GM21528 (cell line): ENCODE results near the gene C16orf92.
"Not testable (repeated sequence)": the region's sequence is repeated elsewhere in the genome, so short reads cannot be mapped to it uniquely, and the experiment has no call there.

Experiments used
- ATAC-seq: cut with Tn5 transposase; IDR thresholded peaks from one replicate; pipeline ENCODE4 v1.9.1; 2021; ENCODE audit warnings: mild to moderate bottlenecking, moderate library complexity; ENCODE audit not compliant: unreplicated experiment, low FRiP score

The C16orf92 gene

GRCh38 chr16:30003670-30004423, 19.2 kb upstream of the C16orf92 start:
- no peak for ATAC-seq

DNA sequence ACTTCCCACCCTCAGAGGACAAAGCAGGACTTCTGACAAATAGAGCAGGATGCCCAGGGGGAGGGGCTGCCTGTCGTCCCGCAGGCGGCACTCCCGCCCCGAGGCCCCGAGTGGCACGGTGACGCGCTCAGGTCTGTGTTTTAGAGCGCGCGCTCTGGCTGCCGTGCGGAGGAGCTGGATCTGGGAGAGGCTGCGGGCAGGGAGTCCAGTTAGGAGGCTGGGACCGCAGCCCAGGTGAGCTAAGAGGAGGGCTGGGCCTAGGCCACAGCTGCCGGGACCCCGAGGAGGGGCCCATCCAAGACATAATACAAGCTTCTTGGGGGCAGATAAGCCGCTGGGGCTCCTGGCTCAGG, 18.6 kb upstream of the C16orf92 start:
- ATAC-seq: no peak

- no peak for ATAC-seq
Measured at GRCh38 chr16:30004811-30005242, 18.2 kb upstream of the C16orf92 start.

DNA sequence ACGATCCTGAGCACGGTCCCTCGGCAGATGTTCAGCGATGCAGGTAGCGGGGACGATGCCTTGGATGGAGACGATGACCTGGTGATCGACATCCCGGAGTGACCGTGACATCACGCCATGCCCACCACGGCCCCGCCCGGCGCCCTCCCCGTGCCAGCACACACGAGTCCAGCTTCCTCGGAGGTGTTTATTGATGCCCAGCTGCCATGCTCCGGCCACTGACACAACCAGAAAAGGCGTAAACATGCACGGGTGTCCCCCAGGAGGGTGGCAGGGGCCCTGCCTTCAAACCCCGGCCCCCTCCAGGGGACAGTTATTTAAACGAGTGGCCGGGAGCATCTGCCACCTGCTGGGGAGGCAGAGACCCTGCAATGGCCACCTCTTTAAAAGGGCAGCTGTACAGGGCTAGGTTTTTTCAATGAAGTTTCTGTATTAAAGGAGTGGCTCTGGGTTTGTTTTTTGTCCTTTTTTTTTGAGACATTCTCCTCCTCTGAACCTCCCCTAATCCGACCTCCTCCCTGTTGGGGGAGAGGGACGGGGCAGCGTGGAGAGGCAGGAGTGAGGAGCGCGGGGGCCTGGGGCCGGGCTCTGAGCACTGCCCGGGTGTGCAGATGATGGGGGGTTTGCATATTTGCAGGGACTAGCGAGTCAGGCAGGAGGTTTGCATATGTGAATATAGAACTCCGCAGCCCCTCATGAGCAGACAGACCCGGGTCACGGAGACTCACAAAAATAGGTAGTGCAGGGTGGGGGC, 17.5 kb upstream of the C16orf92 start:
- ATAC-seq: no peak

GRCh38 chr16:30006095-30006473, 16.9 kb upstream of the C16orf92 start:
- no peak for ATAC-seq

- ATAC-seq: no peak
Measured at GRCh38 chr16:30006659-30007377, 16.2 kb upstream of the C16orf92 start.

DNA sequence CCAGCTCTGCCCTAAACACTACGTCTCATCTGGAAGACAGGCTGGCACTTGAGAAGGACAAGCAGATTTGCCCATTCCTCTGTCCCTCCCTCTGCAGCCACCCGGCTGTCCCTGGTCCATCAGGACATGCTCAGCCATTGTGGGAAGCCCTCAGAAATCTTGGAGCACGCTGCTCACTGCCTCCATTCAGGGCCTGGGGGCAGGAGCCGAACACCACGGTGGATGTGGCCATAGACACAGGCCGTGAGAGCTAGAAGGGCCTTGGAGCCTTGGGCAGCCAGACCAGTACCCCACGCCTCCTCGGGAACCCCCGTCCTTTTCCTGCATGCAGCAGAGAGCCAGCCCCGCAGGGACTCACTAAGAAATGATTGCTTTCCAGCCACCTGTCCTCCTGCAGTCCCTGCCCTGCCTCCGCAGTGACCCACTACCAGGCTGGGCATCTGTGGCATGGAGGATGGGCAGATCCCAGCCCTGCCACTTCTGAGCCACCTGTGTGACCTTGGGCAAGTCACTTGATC, 15.6 kb upstream of the C16orf92 start:
- no peak for ATAC-seq

GRCh38 chr16:30009085-30009862, 13.7 kb upstream of the C16orf92 start:
- no peak for ATAC-seq

- no peak for ATAC-seq
Measured at GRCh38 chr16:30009990-30010843, 12.8 kb upstream of the C16orf92 start.

DNA sequence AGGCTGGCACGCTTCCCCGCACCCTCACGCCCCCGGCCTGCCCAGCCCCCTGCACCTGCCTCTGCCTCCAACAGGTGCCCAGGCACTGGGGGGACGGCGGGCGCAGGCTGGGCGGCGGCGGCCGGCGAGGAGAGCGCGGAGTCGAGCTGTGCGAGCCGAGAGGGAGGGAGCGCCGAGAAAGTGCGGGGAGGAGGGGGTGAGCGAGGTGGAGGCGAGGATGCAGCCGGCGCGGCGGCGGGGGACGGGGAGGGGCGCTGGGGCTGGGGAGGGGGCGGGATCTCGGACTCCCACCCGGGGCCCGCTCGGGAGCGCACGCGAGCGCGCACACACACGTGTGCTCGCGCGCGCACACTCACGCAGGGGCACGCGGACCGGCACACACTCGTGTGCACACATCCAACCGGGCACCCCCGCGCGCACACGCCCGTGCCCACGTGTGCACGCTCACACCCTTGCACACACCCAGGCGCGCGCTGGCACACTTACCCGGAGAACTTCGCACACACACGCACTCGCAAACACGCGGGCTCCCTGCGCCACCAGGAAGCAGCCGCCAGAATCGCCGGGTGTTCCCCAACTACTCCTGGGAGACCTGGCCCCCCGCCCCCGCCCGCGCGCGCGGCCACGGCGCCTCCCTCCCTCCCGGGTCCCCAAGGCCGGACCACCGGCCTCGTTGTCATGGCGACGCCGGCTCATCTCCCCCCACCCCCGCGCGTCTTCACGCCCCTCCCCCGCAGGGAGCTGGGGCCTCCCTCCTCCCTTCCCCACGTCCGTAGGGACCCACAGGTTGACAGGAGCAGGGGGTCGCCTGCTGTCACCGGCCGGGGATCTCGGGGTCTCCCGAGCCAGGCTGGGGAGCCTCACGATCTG, 11.9 kb upstream of the C16orf92 start, which contains the start of gene DOC2A:
DOC2A (minus strand) TSS at position 184 of the 870 bp plus-strand sequence. CDS start 805 bp downstream, outside the sequence.
- ATAC-seq: no peak

GRCh38 chr16:30011714-30012504, 11.1 kb upstream of the C16orf92 start:
- no peak for ATAC-seq

DNA sequence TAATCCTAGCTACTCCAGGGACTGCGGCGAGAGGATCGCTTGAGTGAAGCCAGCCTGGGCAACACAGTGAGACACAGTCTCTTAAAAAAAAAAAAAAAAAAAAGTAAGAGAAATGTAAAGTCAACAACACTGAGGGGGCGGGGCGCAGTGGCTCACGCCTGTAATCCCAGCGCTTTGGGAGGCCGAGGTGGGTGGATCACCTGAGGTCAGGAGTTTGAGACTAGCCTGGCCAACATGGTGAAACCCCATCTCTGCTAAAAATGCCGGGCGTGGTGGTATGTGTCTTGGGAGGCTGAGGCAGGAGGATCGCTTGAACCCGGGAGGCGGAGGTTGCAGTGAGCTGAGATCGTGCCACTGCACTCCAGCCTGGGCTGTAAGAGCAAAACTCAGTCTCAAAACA, 10.4 kb upstream of the C16orf92 start:
- not testable (repeated sequence) for ATAC-seq

DNA sequence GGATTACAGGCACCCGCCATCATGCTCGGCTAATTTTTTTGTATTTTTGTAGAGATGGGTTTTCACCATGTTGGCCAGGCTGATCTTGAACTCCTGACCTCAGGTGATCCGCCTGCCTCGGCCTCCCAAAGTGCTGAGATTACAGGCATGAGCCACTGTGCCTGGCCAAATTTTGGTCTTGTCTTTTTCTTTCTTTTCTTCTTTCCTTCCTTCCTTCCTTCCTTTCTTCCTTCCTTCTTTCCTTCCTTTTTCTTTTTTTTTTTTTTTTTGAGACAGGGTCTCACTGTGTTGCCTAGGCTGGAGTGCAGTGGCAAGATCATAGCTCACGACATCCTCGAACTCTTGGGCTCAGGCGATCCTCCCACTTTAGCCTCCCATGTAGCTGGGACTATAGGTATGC, 7.5 kb upstream of the C16orf92 start:
- ATAC-seq: not testable (repeated sequence)

GRCh38 chr16:30016555-30017276, 6.3 kb upstream of the C16orf92 start:
- ATAC-seq: no peak

- no peak for ATAC-seq
Measured at GRCh38 chr16:30017277-30017656, 5.7 kb upstream of the C16orf92 start.

DNA sequence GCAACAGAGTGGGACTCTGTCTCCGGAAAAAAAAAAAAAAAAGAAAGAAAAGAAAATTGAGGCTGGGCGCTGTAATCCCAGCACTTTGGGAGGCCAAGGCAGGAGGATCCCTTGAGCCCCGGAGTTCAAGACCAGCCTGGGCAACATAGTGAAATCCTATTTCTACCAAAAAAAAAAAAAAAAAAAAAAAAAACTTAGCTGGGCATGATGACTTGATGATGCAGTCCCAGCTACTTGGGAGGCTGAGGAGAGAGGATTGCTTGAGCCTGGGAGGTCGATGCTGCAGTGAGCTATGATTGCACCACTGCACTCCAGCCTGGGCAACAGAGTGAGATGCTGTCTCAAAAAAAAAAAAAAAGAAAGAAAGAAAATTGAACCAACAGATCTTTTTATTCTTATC, 5.1 kb upstream of the C16orf92 start:
- not testable (repeated sequence) for ATAC-seq

- ATAC-seq: no peak
Measured at GRCh38 chr16:30018731-30019158, 4.3 kb upstream of the C16orf92 start.
